Panc1 (cell line): Measurements from ENCODE around the gene KCNQ1. TPM values are rescaled to one million over a fixed set of nuclear protein-coding genes. Genes with fewer than 3 reads are reported as not detected.
A peak's percentile ranks its signal among the peaks of the same experiment; 100 is the strongest.

Experiments used
- ATAC-seq: fragments of 200-7000 bp; cut with Tn5 transposase; 2 replicates; pipeline ENCODE4 v1.9.1; 2020; ENCODE audit warnings: mild to moderate bottlenecking, moderate library complexity
- BruUV-seq: library from RNA; stranded (reverse); fragments of 400-500 nt; replicated peaks from 2 replicates; lab custom pipeline; 2021; lab: Mats Ljungman, UMichigan
- CTCF ChIA-PET: fragments of 300-600 bp; sonication (Branson Sonifier 250); formaldehyde crosslinking; loops from one replicate; lab custom pipeline; 2022; ENCODE audit warnings: antibody characterized with exemption; lab: Charles Lee
- POLR2A ChIA-PET: fragments of 300-600 bp; sonication (Branson Sonifier 250); formaldehyde crosslinking; loops from one replicate; lab custom pipeline; 2022; ENCODE audit warnings: antibody characterized with exemption; lab: Charles Lee
- DNase-seq: peaks from one replicate; pipeline ENCODE4 v3.0.0-alpha.2; 2010; ENCODE audit warnings: low read depth, low spot score
- H3K27ac ChIP-seq: 2 replicates; pipeline ENCODE4 v1.5.1; 2011; ENCODE audit warnings: mild to moderate bottlenecking, low read length, inconsistent platforms
- H3K27me3 ChIP-seq: fragments of 200-500 bp; sonication (Bioruptor generic); 2 replicates; pipeline ENCODE4 v1.6.0; 2014; ENCODE audit warnings: low read length, inconsistent platforms; ENCODE audit not compliant: control insufficient read depth, insufficient read depth
- H3K36me3 ChIP-seq: fragments of 200-500 bp; sonication (Bioruptor generic); 2 replicates; pipeline ENCODE4 v1.5.1; 2014; ENCODE audit warnings: inconsistent platforms, mild to moderate bottlenecking, low read length, moderate library complexity; ENCODE audit not compliant: control insufficient read depth, insufficient read depth
- H3K4me1 ChIP-seq: 2 replicates; pipeline ENCODE4 v1.5.1; 2011; ENCODE audit warnings: inconsistent platforms, mild to moderate bottlenecking, low read length, moderate library complexity; ENCODE audit not compliant: control insufficient read depth, insufficient read depth
- H3K4me3 ChIP-seq, 2 experiments: 2 replicates each; pipeline ENCODE4 v1.5.1; 2011 to 2012; ENCODE audit warnings: low read depth in 2 of 2, low read length in 2 of 2, mild to moderate bottlenecking in 2 of 2, inconsistent platforms in 1 of 2, moderate library complexity in 1 of 2
- H3K9me3 ChIP-seq: fragments of 200-500 bp; sonication (Bioruptor generic); 2 replicates; pipeline ENCODE4 v1.5.1; 2014; ENCODE audit warnings: low read depth, mild to moderate bottlenecking, inconsistent platforms, low read length, moderate library complexity; ENCODE audit not compliant: control insufficient read depth, insufficient read depth
- POLR2AphosphoS5 ChIP-seq: IDR thresholded peaks from 2 replicates; pipeline ENCODE4 v1.6.1; 2012; ENCODE audit warnings: mild to moderate bottlenecking, low read depth, low read length, moderate library complexity
- REST ChIP-seq, 2 experiments: IDR thresholded peaks; 2 replicates each; pipeline ENCODE4 v1.6.1; 2011 to 2012; ENCODE audit warnings: low read depth in 2 of 2, control low read depth in 1 of 2, low read length in 1 of 2, mild to moderate bottlenecking in 1 of 2, moderate library complexity in 1 of 2; ENCODE audit not compliant: insufficient read depth in 1 of 2
- SIN3A ChIP-seq: IDR thresholded peaks from 2 replicates; pipeline ENCODE4 v1.6.1; 2012; ENCODE audit warnings: low read depth, mild to moderate bottlenecking, low read length, moderate library complexity, borderline replicate concordance; ENCODE audit not compliant: insufficient read depth
- TCF7L2 ChIP-seq: IDR thresholded peaks from 2 replicates; pipeline ENCODE4 v1.6.1; 2011; ENCODE audit warnings: mild to moderate bottlenecking, low read depth, low read length, inconsistent platforms
- in situ Hi-C: cut with HindIII; loops from 2 replicates; pipeline ENCODE4 v1.10.0; 2016; ENCODE audit warnings: low sequenced_read_pairs, low pct_unique_long_range_greater_than_20kb
- intact Hi-C: fragments of 100-400 bp; cut with micrococcal nuclease; formaldehyde crosslinking; loops from one replicate; pipeline ENCODE4 v1.10.0; 2022; ENCODE audit not compliant: unreplicated experiment
- total RNA-seq: library from RNA; stranded (reverse); gene quantifications from one replicate; pipeline ENCODE4 v1.2.1, GENCODE V29; 2021; ENCODE audit not compliant: unreplicated experiment
- TF ChIP-seq, protein P1 (sequence below): fragments of 450-650 bp; IDR thresholded peaks from 2 replicates; pipeline ENCODE4 v1.5.1; 2017; ENCODE audit warnings: mild to moderate bottlenecking

The KCNQ1 gene
- total RNA-seq, 1 experiment from 2014 or later = 1.0 TPM

GRCh38 chr11:2415171-2415570, 29.6 kb upstream of the KCNQ1 start:
- H3K36me3 ChIP-seq = no peaks in the 10 kb centered on the region
- in situ Hi-C loops (no loop called here), intact Hi-C loops (no loop called here)
- no peaks in the 10 kb centered on the region for H3K9me3 ChIP-seq
- ATAC-seq = no peak
- no peak overlapping the region for H3K27ac ChIP-seq
- TF ChIP-seq REST (IDR thresholded peaks at IDR 0.05; ENCODE audit: insufficient read depth in 1 of 2, low read depth in 2 of 2, low read length in 1 of 2) = no peak
- TF ChIP-seq TCF7L2 = no peak
- TF ChIP-seq, protein P1, sequence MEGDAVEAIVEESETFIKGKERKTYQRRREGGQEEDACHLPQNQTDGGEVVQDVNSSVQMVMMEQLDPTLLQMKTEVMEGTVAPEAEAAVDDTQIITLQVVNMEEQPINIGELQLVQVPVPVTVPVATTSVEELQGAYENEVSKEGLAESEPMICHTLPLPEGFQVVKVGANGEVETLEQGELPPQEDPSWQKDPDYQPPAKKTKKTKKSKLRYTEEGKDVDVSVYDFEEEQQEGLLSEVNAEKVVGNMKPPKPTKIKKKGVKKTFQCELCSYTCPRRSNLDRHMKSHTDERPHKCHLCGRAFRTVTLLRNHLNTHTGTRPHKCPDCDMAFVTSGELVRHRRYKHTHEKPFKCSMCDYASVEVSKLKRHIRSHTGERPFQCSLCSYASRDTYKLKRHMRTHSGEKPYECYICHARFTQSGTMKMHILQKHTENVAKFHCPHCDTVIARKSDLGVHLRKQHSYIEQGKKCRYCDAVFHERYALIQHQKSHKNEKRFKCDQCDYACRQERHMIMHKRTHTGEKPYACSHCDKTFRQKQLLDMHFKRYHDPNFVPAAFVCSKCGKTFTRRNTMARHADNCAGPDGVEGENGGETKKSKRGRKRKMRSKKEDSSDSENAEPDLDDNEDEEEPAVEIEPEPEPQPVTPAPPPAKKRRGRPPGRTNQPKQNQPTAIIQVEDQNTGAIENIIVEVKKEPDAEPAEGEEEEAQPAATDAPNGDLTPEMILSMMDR = no peak
- no peak for TF ChIP-seq SIN3A
- no peak for TF ChIP-seq POLR2AphosphoS5
- POLR2A ChIA-PET = no interaction called here
- H3K4me1 ChIP-seq = peaks cover 3% of the 10 kb centered on the region; the same call in 1 of the 2 replicates
- H3K4me3 ChIP-seq = no peak overlapping the region
- no peak for DNase-seq
- CTCF ChIA-PET = interaction anchor here (1.0 to 1.1 kb wide), 2 partner anchors 109 to 116 kb away, joined by 3 to 5 read pairs; no protein-coding TSS in a partner anchor
- BruUV-seq = no TSS peak
- no peaks in the 10 kb centered on the region for H3K27me3 ChIP-seq

- H3K27ac ChIP-seq = no peak overlapping the region
- intact Hi-C loops (no loop called here), in situ Hi-C loops (no loop called here)
- no peak for ATAC-seq
- H3K4me3 ChIP-seq = no peak overlapping the region
- no peaks in the 10 kb centered on the region for H3K9me3 ChIP-seq
- CTCF ChIA-PET = interaction anchor here (1.0 to 1.1 kb wide), 2 partner anchors 109 to 116 kb away, joined by 3 to 5 read pairs; no protein-coding TSS in a partner anchor
- BruUV-seq = no TSS peak
- POLR2A ChIA-PET = no interaction called here
- peaks cover 7% of the 10 kb centered on the region; the same call in 1 of the 2 replicates for H3K4me1 ChIP-seq
- H3K27me3 ChIP-seq = no peaks in the 10 kb centered on the region
- no peak for DNase-seq
- TF ChIP-seq SIN3A (no peak), REST (IDR thresholded peaks at IDR 0.05; ENCODE audit: insufficient read depth in 1 of 2, low read depth in 2 of 2, low read length in 1 of 2) (0 out of 4 replicates have a peak, but pooled peaks of 1 of the 2 experiments have one; percentile 48)
- no peaks in the 10 kb centered on the region for H3K36me3 ChIP-seq
Observed at GRCh38 chr11:2415601-2416380, 29.0 kb upstream of the KCNQ1 start.
